PC-3 (cell line): ENCODE measurements around the gene CYTH1. TPM values are rescaled to one million over a fixed set of nuclear protein-coding genes. Genes with fewer than 3 reads are reported as not detected.
A peak's percentile ranks its signal among the peaks of the same experiment; 100 is the strongest.
"Not testable (repeated sequence)": the region's sequence is repeated elsewhere in the genome, so short reads cannot be mapped to it uniquely, and the experiment has no call there.

Experiments used
- ATAC-seq: fragments of 200-7000 bp; cut with Tn5 transposase; 2 replicates; pipeline ENCODE4 v1.9.1; 2020; ENCODE audit warnings: mild to moderate bottlenecking, moderate library complexity
- BruUV-seq: library from RNA; stranded (reverse); fragments of 400-500 nt; replicated peaks from 2 replicates; lab custom pipeline; 2021; lab: Mats Ljungman, UMichigan
- CTCF ChIA-PET: fragments of 300-600 bp; sonication (Branson Sonifier 250); formaldehyde crosslinking; loops from one replicate; lab custom pipeline; 2022; ENCODE audit warnings: antibody characterized with exemption; lab: Charles Lee
- POLR2A ChIA-PET: fragments of 300-600 bp; sonication (Branson Sonifier 250); formaldehyde crosslinking; loops from one replicate; lab custom pipeline; 2022; ENCODE audit warnings: antibody characterized with exemption; ENCODE audit not compliant: unreplicated experiment; lab: Charles Lee
- DNase-seq: peaks from one replicate; pipeline ENCODE4 v3.0.0-alpha.2; 2015
- H2AFZ ChIP-seq: fragments of 300-600 bp; sonication (generic); 2 replicates; pipeline ENCODE4 v1.6.0; 2016; ENCODE audit warnings: antibody characterized with exemption, low read length
- H3F3A ChIP-seq: fragments of 300-600 bp; sonication (generic); one replicate; pipeline ENCODE4 v1.6.0; 2017; ENCODE audit warnings: antibody characterized with exemption, low read length, control low read depth, mild to moderate bottlenecking; ENCODE audit not compliant: unreplicated experiment
- H3K27ac ChIP-seq: fragments of 300-600 bp; sonication (generic); 2 replicates; pipeline ENCODE4 v1.5.1; 2016; ENCODE audit warnings: mild to moderate bottlenecking, low read length
- H3K27me3 ChIP-seq: fragments of 300-600 bp; sonication (generic); 2 replicates; pipeline ENCODE4 v1.6.1; 2016; ENCODE audit warnings: low read length, mixed read lengths
- H3K36me3 ChIP-seq: fragments of 300-600 bp; sonication (generic); 2 replicates; pipeline ENCODE4 v1.6.1; 2016; ENCODE audit warnings: low read depth, mixed run types, low read length, mixed read lengths
- H3K4me1 ChIP-seq: fragments of 300-600 bp; sonication (generic); 2 replicates; pipeline ENCODE4 v1.5.1; 2016; ENCODE audit warnings: low read length; ENCODE audit not compliant: insufficient read depth
- H3K4me2 ChIP-seq: fragments of 300-600 bp; sonication (generic); 2 replicates; pipeline ENCODE4 v1.6.0; 2016; ENCODE audit warnings: low read length
- H3K4me3 ChIP-seq: fragments of 300-600 bp; sonication (generic); 2 replicates; pipeline ENCODE4 v1.5.1; 2016; ENCODE audit warnings: mild to moderate bottlenecking, low read length, mixed read lengths
- H3K79me2 ChIP-seq: fragments of 300-600 bp; sonication (generic); 2 replicates; pipeline ENCODE4 v1.6.1; 2017; ENCODE audit warnings: low read length, mixed read lengths
- H3K9ac ChIP-seq: fragments of 300-600 bp; sonication (generic); 2 replicates; pipeline ENCODE4 v1.6.0; 2016; ENCODE audit warnings: mild to moderate bottlenecking, low read length
- H3K9me2 ChIP-seq: fragments of 300-600 bp; sonication (generic); replicated peaks from 2 replicates; pipeline ENCODE4 v1.6.1; 2016; ENCODE audit warnings: mixed run types, low read length, mixed read lengths
- H3K9me3 ChIP-seq: fragments of 300-600 bp; sonication (generic); 2 replicates; pipeline ENCODE4 v1.6.1; 2016; ENCODE audit warnings: low read length, mixed read lengths
- H4K20me1 ChIP-seq: fragments of 300-600 bp; sonication (generic); 2 replicates; pipeline ENCODE4 v1.6.1; 2016; ENCODE audit warnings: low read length, mixed read lengths
- CTCF ChIP-seq: fragments of 300-600 bp; sonication (generic); conservative IDR thresholded peaks from 2 replicates; pipeline ENCODE4 v1.5.1; 2017; ENCODE audit warnings: antibody characterized with exemption, low read depth, mild to moderate bottlenecking, low read length
- EZH2 ChIP-seq: fragments of 300-600 bp; sonication (generic); IDR thresholded peaks from one replicate; pipeline ENCODE4 v1.6.1; 2017; ENCODE audit warnings: antibody characterized with exemption, mild to moderate bottlenecking, low read length; ENCODE audit not compliant: unreplicated experiment
- EZH2phosphoT487 ChIP-seq: fragments of 300-600 bp; sonication (generic); IDR thresholded peaks from 2 replicates; pipeline ENCODE4 v1.6.1; 2018; ENCODE audit warnings: mild to moderate bottlenecking, antibody characterized with exemption, low read length, borderline replicate concordance
- intact Hi-C: fragments of 100-400 bp; cut with micrococcal nuclease; formaldehyde crosslinking; loops from 2 replicates; pipeline ENCODE4 v1.9.0; 2023
- total RNA-seq: library from RNA; depleted of rRNA; stranded (reverse); fragments of >200 nt; gene quantifications from 2 replicates; pipeline ENCODE4 v1.2.3, GENCODE V29; 2014

The CYTH1 gene
- total RNA-seq, 1 experiment from 2014 or later = 29.7 TPM

GRCh38 chr17:78781104-78781892 lies 775 bp downstream of the CYTH1 start:
- H3F3A ChIP-seq = no peaks in the 10 kb centered on the region
- intact Hi-C loops = loop anchor here (5.0 to 10.0 kb wide), 2 partner anchors 44 to 54 kb away; no protein-coding TSS in a partner anchor
- peak overlapping the region; percentile 93 for H2AFZ ChIP-seq
- ATAC-seq (peak; percentile 25), DNase-seq (peak; percentile 45)
- peak overlapping the region; percentile 92 for H3K4me2 ChIP-seq
- peaks cover 41% of the 10 kb centered on the region for H3K79me2 ChIP-seq
- H3K4me3 ChIP-seq = peak overlapping the region; percentile 84
- H3K4me1 ChIP-seq = peaks cover 14% of the 10 kb centered on the region
- no peak for TF ChIP-seq EZH2phosphoT487
- TF ChIP-seq EZH2 = no peak
- TF ChIP-seq CTCF = no peak
- H3K27me3 ChIP-seq = no peaks in the 10 kb centered on the region
- no peaks in the 10 kb centered on the region for H3K36me3 ChIP-seq
- ChIA-PET CTCF (no interaction called here), POLR2A (no interaction called here)
- no peak overlapping the region for H3K27ac ChIP-seq
- no peaks in the 10 kb centered on the region for H3K9me2 ChIP-seq
- H3K9ac ChIP-seq = peak overlapping the region; percentile 81
- no TSS peak for BruUV-seq
- no peaks in the 10 kb centered on the region for H3K9me3 ChIP-seq
- H4K20me1 ChIP-seq = no peaks in the 10 kb centered on the region

DNA sequence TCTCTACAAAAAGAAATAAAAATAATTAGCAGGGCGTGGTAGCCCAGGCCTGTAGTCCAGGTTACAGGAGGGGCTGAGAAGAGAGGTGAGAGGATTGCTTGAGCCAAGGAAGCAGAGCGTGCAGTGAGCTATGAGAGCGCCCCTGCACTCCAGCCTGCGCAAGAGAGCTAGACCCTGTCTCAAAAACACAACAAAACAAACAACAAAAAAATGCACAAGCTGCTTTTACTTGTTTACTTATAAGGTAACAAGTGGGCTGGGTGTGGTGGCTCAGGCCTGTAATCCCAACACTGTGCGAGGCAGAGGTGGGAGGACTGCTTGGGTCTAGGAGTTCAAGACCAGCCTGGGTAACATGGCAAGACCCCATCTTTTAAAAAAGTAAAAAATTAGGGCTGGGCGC lies 1.7 kb downstream of the CYTH1 start:
- TF ChIP-seq EZH2 = no peak
- TF ChIP-seq EZH2phosphoT487 = no peak
- TF ChIP-seq CTCF = no peak
- ATAC-seq (no peak), DNase-seq (no peak)
- no peaks in the 10 kb centered on the region for H3K27me3 ChIP-seq
- peaks cover 14% of the 10 kb centered on the region for H3K4me1 ChIP-seq
- no TSS peak for BruUV-seq
- intact Hi-C loops = loop anchor here (5.0 to 10.0 kb wide), 2 partner anchors 43 to 54 kb away; no protein-coding TSS in a partner anchor
- ChIA-PET CTCF (no interaction called here), POLR2A (no interaction called here)
- H3K27ac ChIP-seq = no peak overlapping the region
- H3K79me2 ChIP-seq = peaks cover 49% of the 10 kb centered on the region
- H4K20me1 ChIP-seq = no peaks in the 10 kb centered on the region
- H3K4me3 ChIP-seq = no peak overlapping the region
- no peaks in the 10 kb centered on the region for H3K36me3 ChIP-seq
- no peak overlapping the region for H3K9ac ChIP-seq
- no peaks in the 10 kb centered on the region for H3F3A ChIP-seq
- no peaks in the 10 kb centered on the region for H3K9me3 ChIP-seq
- H2AFZ ChIP-seq = no peak overlapping the region
- no peaks in the 10 kb centered on the region for H3K9me2 ChIP-seq
- 0 out of 2 replicates have a peak overlapping the region, but pooled peaks have one; percentile 1 for H3K4me2 ChIP-seq

GRCh38 chr17:78779850-78780249 lies 2.2 kb downstream of the CYTH1 start:
- no peaks in the 10 kb centered on the region for H3F3A ChIP-seq
- no peaks in the 10 kb centered on the region for H4K20me1 ChIP-seq
- ChIA-PET POLR2A (no interaction called here), CTCF (no interaction called here)
- H3K9me2 ChIP-seq = no peaks in the 10 kb centered on the region
- H3K27me3 ChIP-seq = no peaks in the 10 kb centered on the region
- H3K9me3 ChIP-seq = no peaks in the 10 kb centered on the region
- DNase-seq = no peak
- no peak overlapping the region for H3K9ac ChIP-seq
- no peaks in the 10 kb centered on the region for H3K36me3 ChIP-seq
- intact Hi-C loops = loop anchor here (5.0 to 10.0 kb wide), 2 partner anchors 43 to 55 kb away; no protein-coding TSS in a partner anchor
- ATAC-seq = no peak
- no peak overlapping the region for H3K4me2 ChIP-seq
- H3K4me3 ChIP-seq = no peak overlapping the region
- peaks cover 54% of the 10 kb centered on the region for H3K79me2 ChIP-seq
- peaks cover 14% of the 10 kb centered on the region for H3K4me1 ChIP-seq
- TF ChIP-seq CTCF (no peak), EZH2phosphoT487 (no peak), EZH2 (no peak)
- no peak overlapping the region for H2AFZ ChIP-seq
- H3K27ac ChIP-seq = no peak overlapping the region
- BruUV-seq = no TSS peak

DNA sequence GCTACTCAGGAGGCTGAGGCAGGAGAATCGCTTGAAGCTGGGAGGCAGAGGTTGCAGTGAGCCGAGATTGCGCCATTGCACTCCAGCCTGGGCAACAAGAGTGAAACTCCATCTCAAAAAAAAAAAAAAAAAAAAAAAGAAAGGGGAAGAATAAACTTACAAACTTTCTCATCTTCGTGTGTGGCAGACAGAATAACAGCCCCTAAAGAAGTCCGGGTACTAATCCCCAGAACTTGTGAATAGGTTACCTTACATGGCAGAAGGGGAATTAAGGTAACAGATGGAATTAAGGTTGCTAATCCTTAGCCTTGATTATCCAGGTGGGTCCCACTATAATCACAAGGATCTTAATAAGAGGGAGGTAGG lies 2.8 kb downstream of the CYTH1 start:
- H3K4me2 ChIP-seq, H3K27me3 ChIP-seq, DNase-seq, H3K36me3 ChIP-seq, BruUV-seq, CTCF ChIA-PET, H3K4me3 ChIP-seq, H3K9me3 ChIP-seq, H4K20me1 ChIP-seq, ATAC-seq, H3F3A ChIP-seq, H2AFZ ChIP-seq, H3K9ac ChIP-seq, intact Hi-C loops, H3K9me2 ChIP-seq, POLR2A ChIA-PET, H3K27ac ChIP-seq: not testable (repeated sequence)
- peaks cover 57% of the 10 kb centered on the region for H3K79me2 ChIP-seq
- H3K4me1 ChIP-seq = peaks cover 14% of the 10 kb centered on the region
